ENCODE results near the gene PATE1.

Gene PATE1

DNA sequence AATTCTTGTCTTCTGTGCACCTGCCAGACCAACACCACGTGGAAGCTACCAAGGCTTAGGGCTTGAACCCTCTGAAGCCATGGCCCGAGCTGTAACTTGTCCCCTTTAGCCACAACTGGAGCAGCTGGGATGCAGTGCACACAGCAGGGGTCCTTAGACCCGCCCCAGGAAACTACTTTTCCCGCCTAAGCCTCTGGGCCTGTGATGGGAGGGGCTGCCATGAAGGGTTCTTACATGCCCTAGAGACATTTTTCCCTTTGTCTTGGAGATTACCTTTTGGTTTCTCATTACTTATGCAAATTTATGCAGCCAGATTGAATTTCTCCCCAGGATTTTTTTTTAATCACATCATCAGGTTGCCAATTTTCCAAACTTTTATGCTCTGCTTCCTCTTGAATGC, 51.6 kb downstream of the PATE1 start:
- DNase-seq: no peak
